NT2/D1 (cell line): ENCODE results near the gene FASTK.

Source experiments
- DNase-seq: peaks from one replicate; pipeline ENCODE4 v3.0.0-alpha.2; 2011; ENCODE audit warnings: low read depth, low spot score
- H3K27me3 ChIP-seq: 2 replicates; pipeline ENCODE4 v1.6.0; 2011; ENCODE audit warnings: mild to moderate bottlenecking; ENCODE audit not compliant: insufficient read length, insufficient read depth
- H3K36me3 ChIP-seq: 2 replicates; pipeline ENCODE4 v1.6.1; 2011; ENCODE audit warnings: mild to moderate bottlenecking, low read length, mixed read lengths; ENCODE audit not compliant: insufficient read depth, insufficient read length
- H3K4me1 ChIP-seq: 2 replicates; pipeline ENCODE4 v1.5.1; 2011; ENCODE audit not compliant: insufficient read depth, insufficient read length
- H3K4me3 ChIP-seq: 2 replicates; pipeline ENCODE4 v1.5.1; 2011; ENCODE audit warnings: low read depth; ENCODE audit not compliant: insufficient read length
- H3K9ac ChIP-seq: 2 replicates; pipeline ENCODE4 v1.6.0; 2011; ENCODE audit warnings: low read depth; ENCODE audit not compliant: insufficient read length
- H3K9me3 ChIP-seq: 2 replicates; pipeline ENCODE4 v1.5.1; 2011; ENCODE audit warnings: mild to moderate bottlenecking, low read length; ENCODE audit not compliant: insufficient read depth
- SUZ12 ChIP-seq: IDR thresholded peaks from 2 replicates; pipeline ENCODE4 v1.6.1; 2011; ENCODE audit not compliant: insufficient read length, insufficient read depth; ENCODE audit errors: extremely low read depth
- YY1 ChIP-seq: IDR thresholded peaks from 2 replicates; pipeline ENCODE4 v1.6.1; 2011; ENCODE audit not compliant: insufficient read length, insufficient read depth
- ZNF274 ChIP-seq: IDR thresholded peaks from 2 replicates; pipeline ENCODE4 v1.6.1; 2011; ENCODE audit warnings: mild to moderate bottlenecking, low read depth, low read length

The FASTK gene

GRCh38 chr7:151082141-151083070, 1.8 kb upstream of the FASTK start:
- H3K27me3 ChIP-seq = peaks cover 11% of the 10 kb centered on the region
- H3K4me3 ChIP-seq = peak overlapping the region; percentile 36
- no peaks in the 10 kb centered on the region for H3K9me3 ChIP-seq
- H3K9ac ChIP-seq = peak overlapping the region; percentile 97
- no peak for TF ChIP-seq SUZ12
- no peak for TF ChIP-seq YY1
- TF ChIP-seq ZNF274 = no peak
- peaks cover 11% of the 10 kb centered on the region for H3K36me3 ChIP-seq
- peaks cover 16% of the 10 kb centered on the region for H3K4me1 ChIP-seq
- no peak for DNase-seq

GRCh38 chr7:151081170-151082101, 827 bp upstream of the FASTK start:
- no peaks in the 10 kb centered on the region for H3K9me3 ChIP-seq
- H3K4me3 ChIP-seq = peak overlapping the region; percentile 28
- peaks cover 16% of the 10 kb centered on the region for H3K4me1 ChIP-seq
- peaks cover 21% of the 10 kb centered on the region for H3K36me3 ChIP-seq
- H3K27me3 ChIP-seq = peaks cover 11% of the 10 kb centered on the region
- H3K9ac ChIP-seq = peak overlapping the region; percentile 97
- no peak for DNase-seq
- no peak for TF ChIP-seq YY1
- TF ChIP-seq SUZ12 = no peak
- TF ChIP-seq ZNF274 = no peak

- peaks cover 11% of the 10 kb centered on the region for H3K27me3 ChIP-seq
- H3K4me1 ChIP-seq = peaks cover 19% of the 10 kb centered on the region
- DNase-seq = no peak
- H3K9me3 ChIP-seq = no peaks in the 10 kb centered on the region
- TF ChIP-seq SUZ12 = no peak
- TF ChIP-seq YY1 = no peak
- TF ChIP-seq ZNF274 = no peak
- peak overlapping the region; percentile 88 for H3K4me3 ChIP-seq
- peaks cover 34% of the 10 kb centered on the region for H3K36me3 ChIP-seq
- peak overlapping the region; percentile 97 for H3K9ac ChIP-seq
Measured at GRCh38 chr7:151080067-151080521, 515 bp downstream of the FASTK start.

- Histone ChIP-seq H3K9ac (peak overlapping the region; percentile 97), H3K36me3 (peaks cover 41% of the 10 kb centered on the region), H3K9me3 (no peaks in the 10 kb centered on the region), H3K4me1 (peaks cover 19% of the 10 kb centered on the region), H3K4me3 (peak overlapping the region; percentile 88), H3K27me3 (peaks cover 8% of the 10 kb centered on the region)
- no peak for DNase-seq
- TF ChIP-seq ZNF274 (no peak), YY1 (no peak), SUZ12 (no peak)
Measured at GRCh38 chr7:151079199-151079910, 1.3 kb downstream of the FASTK start.

- H3K27me3 ChIP-seq = no peaks in the 10 kb centered on the region
- peak overlapping the region; percentile 50 for H3K9ac ChIP-seq
- no peaks in the 10 kb centered on the region for H3K9me3 ChIP-seq
- no peak for DNase-seq
- H3K4me1 ChIP-seq = peaks cover 19% of the 10 kb centered on the region
- no peak overlapping the region for H3K4me3 ChIP-seq
- peaks cover 51% of the 10 kb centered on the region for H3K36me3 ChIP-seq
- TF ChIP-seq ZNF274 (no peak), SUZ12 (no peak), YY1 (no peak)
Measured at GRCh38 chr7:151078233-151079040, 2.2 kb downstream of the FASTK start.

GRCh38 chr7:151077705-151078232, 2.8 kb downstream of the FASTK start:
- TF ChIP-seq YY1 (no peak), SUZ12 (no peak), ZNF274 (no peak)
- no peaks in the 10 kb centered on the region for H3K27me3 ChIP-seq
- no peaks in the 10 kb centered on the region for H3K9me3 ChIP-seq
- H3K9ac ChIP-seq = peak overlapping the region; percentile 50
- DNase-seq = no peak
- H3K36me3 ChIP-seq = peaks cover 53% of the 10 kb centered on the region
- H3K4me1 ChIP-seq = peaks cover 19% of the 10 kb centered on the region
- H3K4me3 ChIP-seq = no peak overlapping the region
